Ovary (tissue), 9 donors: ENCODE results near the gene RNPEP. TPM values are rescaled to one million over a fixed set of nuclear protein-coding genes. Genes with fewer than 3 reads are reported as not detected.
"Not testable (repeated sequence)": the region's sequence is repeated elsewhere in the genome, so short reads cannot be mapped to it uniquely, and the experiment has no call there.

ENCODE experiments used
- DNase-seq, 5 donors: peaks; one replicate each; pipeline ENCODE4 v3.0.0-alpha.2; 2019 to 2020
- H3K27ac ChIP-seq, 2 donors: fragments of 200-600 bp; one replicate each; pipeline versions ENCODE4 v1.5.1 to v1.8.0; 2019 to 2022
- H3K27me3 ChIP-seq: fragments of 200-600 bp; one replicate; pipeline ENCODE4 v1.8.0; 2022
- H3K36me3 ChIP-seq: fragments of 200-600 bp; sonication (generic); one replicate; pipeline ENCODE4 v1.5.1; 2019
- H3K4me1 ChIP-seq: one replicate; pipeline ENCODE4 v1.8.1; 2013; ENCODE audit warnings: mild to moderate bottlenecking, moderate library complexity; ENCODE audit not compliant: insufficient read depth
- H3K4me3 ChIP-seq: fragments of 200-600 bp; sonication (generic); one replicate; pipeline ENCODE4 v1.5.1; 2017
- H3K9me3 ChIP-seq, 2 donors: fragments of 200-600 bp in 1 of 2; sonication (generic) in 1 of 2; one replicate each; pipeline versions ENCODE4 v1.5.1 to v1.8.1; 2013 to 2019; ENCODE audit warnings: mild to moderate bottlenecking in 1 of 2, moderate library complexity in 1 of 2
- EP300 ChIP-seq: sonication (generic); formaldehyde crosslinking; IDR thresholded peaks from one replicate; pipeline ENCODE4 v1.6.1; 2017; ENCODE audit warnings: antibody characterized with exemption
- POLR2A ChIP-seq: fragments of 450-650 bp; IDR thresholded peaks from one replicate; pipeline ENCODE4 v1.6.1; 2017; ENCODE audit warnings: antibody characterized with exemption, mild to moderate bottlenecking, moderate library complexity
- WGBS, 3 donors: extraction: QIAGEN DNeasy Blood & Tissue Kit in 1 of 3; methylation state at CpG; one replicate each; pipeline versions ENCODE4 v1.1.5 to v1.1.7; 2013 to 2017; 5-methylcytosine and 5-hydroxymethylcytosine counted together
- intact Hi-C, 4 donors: fragments of 100-400 bp; cut with DNase I; formaldehyde crosslinking; loops; one replicate each; pipeline versions ENCODE4 v1.11.0 to v1.15.1; 2022 to 2023
- polyA plus RNA-seq, 2 donors: library from polyadenylated mRNA; stranded (reverse); fragments of 200-250 nt in 1 of 2; fragments of 350-450 nt in 1 of 2; fragmentation: Illumina TruSeq in 1 of 2; extraction: RNeasy Lipid Tissue Mini Kit (QIAGEN cat#74804) in 1 of 2; gene quantifications; one replicate each; pipeline ENCODE4 v1.2.3, GENCODE V29; 2013 to 2014
- total RNA-seq, 7 donors: library from RNA; depleted of rRNA in 2 of 7; stranded (reverse); fragments of >200 nt in 2 of 7; fragmentation: NEBNext Ultra II Directional in 3 of 7; extraction: Animal tissue kit (Norgen Biotek cat#: 25700) in 3 of 7; gene quantifications; one replicate each; pipeline versions ENCODE4 v1.1.0 to v1.2.4, GENCODE V29; 2016 to 2023
- TF ChIP-seq, protein P1 (sequence below), 3 donors: fragments of 450-650 bp in 2 of 3; fragments of 200-600 bp in 1 of 3; IDR thresholded peaks; one replicate each; pipeline versions ENCODE4 v1.5.1 to v1.8.0; 2016 to 2022; ENCODE audit warnings: antibody characterized with exemption in 3 of 3, mild to moderate bottlenecking in 1 of 3
- donor health status: DM: no; HTN: no; CAD: no; lungs with moderate emphysema.
- donor health status: DM: no; HTN: no; CAD: no.
- donor health status: Bipolar disorder and iron deficiency.
- donor health status: DM: yes; HTN: yes; CAD: no.
- donor health status: DM: no; HTN: no; CAD: no.
- donor health status: DM: yes; HTN: yes; CAD: no.

RNPEP gene
- total and polyA plus RNA-seq, 9 donors = 32.4 to 76.2 (median 43.9) TPM

DNA sequence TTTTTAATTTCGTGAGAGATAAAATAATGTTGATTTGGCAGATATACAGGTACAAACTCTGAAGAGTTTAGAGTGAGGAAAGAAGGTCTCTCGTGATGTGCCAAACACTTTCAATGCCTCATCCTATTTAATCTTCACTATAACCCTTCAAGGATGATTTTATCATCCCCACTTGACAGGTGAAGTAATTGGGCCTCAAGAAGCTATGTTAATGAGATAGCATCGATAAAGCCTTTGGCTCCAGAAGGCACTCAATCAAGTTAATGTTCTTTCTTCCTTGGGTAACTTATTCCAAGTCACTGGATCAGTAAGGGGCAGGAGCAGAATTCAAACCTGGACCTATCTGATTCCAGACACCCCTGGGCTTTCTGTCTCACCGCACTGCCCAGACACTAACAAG is 43.3 kb upstream of the RNPEP start:
- Histone ChIP-seq H3K4me3 (peak overlapping the region; percentile 8), H3K4me1 (peaks cover 17% of the 10 kb centered on the region)

GRCh38 chr1:201939574-201939973 is 42.9 kb upstream of the RNPEP start:
- TF ChIP-seq, protein P1, sequence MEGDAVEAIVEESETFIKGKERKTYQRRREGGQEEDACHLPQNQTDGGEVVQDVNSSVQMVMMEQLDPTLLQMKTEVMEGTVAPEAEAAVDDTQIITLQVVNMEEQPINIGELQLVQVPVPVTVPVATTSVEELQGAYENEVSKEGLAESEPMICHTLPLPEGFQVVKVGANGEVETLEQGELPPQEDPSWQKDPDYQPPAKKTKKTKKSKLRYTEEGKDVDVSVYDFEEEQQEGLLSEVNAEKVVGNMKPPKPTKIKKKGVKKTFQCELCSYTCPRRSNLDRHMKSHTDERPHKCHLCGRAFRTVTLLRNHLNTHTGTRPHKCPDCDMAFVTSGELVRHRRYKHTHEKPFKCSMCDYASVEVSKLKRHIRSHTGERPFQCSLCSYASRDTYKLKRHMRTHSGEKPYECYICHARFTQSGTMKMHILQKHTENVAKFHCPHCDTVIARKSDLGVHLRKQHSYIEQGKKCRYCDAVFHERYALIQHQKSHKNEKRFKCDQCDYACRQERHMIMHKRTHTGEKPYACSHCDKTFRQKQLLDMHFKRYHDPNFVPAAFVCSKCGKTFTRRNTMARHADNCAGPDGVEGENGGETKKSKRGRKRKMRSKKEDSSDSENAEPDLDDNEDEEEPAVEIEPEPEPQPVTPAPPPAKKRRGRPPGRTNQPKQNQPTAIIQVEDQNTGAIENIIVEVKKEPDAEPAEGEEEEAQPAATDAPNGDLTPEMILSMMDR (IDR thresholded peaks at IDR 0.05) = no peak
- no peak for TF ChIP-seq POLR2A
- intact Hi-C loops = no loop called here
- Histone ChIP-seq H3K36me3 (no peaks in the 10 kb centered on the region), H3K27me3 (no peaks in the 10 kb centered on the region), H3K4me3 (peak overlapping the region; percentile 10), H3K9me3 (no peaks in the 10 kb centered on the region), H3K27ac (peak overlapping the region in 1 of 2 donors; percentile 33), H3K4me1 (peaks cover 15% of the 10 kb centered on the region)
- DNase-seq = no peak
- 61 to 77% (median 68%) methylated on average over 5 of the region's 5 CpGs for WGBS, 3 donors

More for the DNA sequence above, 43.3 kb upstream of the RNPEP start:
- WGBS, 3 donors = 30 to 49% (median 41%) methylated on average over 4 of the region's 4 CpGs
- Histone ChIP-seq H3K27ac (peak overlapping the region in 1 of 2 donors; percentile 33), H3K9me3 (no peaks in the 10 kb centered on the region), H3K36me3 (no peaks in the 10 kb centered on the region), H3K27me3 (no peaks in the 10 kb centered on the region)
- intact Hi-C loops = no loop called here
- no peak for DNase-seq
- TF ChIP-seq EP300 = no peak
- TF ChIP-seq POLR2A = no peak
- TF ChIP-seq, protein P1 (IDR thresholded peaks at IDR 0.05) = no peak

- not testable (repeated sequence) for H3K27ac ChIP-seq
- 87 to 95% (median 93%) methylated on average over 10 of the region's 10 CpGs for WGBS, 3 donors
Observed at GRCh38 chr1:201940316-201940715, 42.1 kb upstream of the RNPEP start.

DNA sequence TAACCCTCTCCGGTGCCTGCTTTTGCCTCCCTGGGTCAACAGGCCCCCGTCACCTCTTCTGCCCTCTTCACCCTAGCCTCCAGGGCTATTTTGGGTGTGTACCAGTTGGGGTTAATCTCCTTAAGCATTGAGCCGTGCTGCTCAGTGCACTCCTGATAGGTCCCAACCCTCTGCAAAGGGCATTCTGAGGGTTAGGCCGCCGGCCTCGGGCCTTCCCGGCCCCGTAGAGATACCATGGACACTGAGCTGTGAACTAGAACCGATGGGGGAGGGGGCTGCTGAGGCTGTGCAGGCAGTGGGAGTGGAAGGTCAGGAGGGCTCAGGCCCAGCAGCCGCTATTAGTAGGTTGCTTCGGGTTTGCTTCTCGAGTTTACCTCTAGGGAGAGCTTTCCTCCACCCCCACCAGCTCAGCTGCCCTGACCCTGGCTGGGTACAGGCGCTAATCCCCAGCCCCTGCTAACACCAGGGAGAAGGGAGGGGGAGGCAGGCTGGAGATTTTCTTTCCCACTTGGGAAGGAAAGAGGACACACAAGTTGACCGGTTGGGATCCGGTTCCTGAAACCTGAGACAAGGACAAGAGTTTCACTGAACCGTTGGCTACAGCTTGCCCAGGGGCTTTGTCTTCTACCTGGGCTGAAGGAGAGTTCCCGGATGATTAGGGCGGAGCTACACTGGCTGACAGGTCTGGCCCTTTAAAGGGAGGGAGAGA is 40.9 kb upstream of the RNPEP start:
- intact Hi-C loops = loop anchor here in 2 of 4 donors (5.0 kb wide), 2 partner anchors 34 to 44 kb away; no protein-coding TSS in a partner anchor
- peak overlapping the region in 1 of 2 donors; percentile 26 for H3K27ac ChIP-seq
- H3K4me1 ChIP-seq = peaks cover 14% of the 10 kb centered on the region
- WGBS, 3 donors = 20 to 28% (median 26%) methylated on average over 18 of the region's 18 CpGs
- TF ChIP-seq POLR2A (no peak), EP300 (no peak)
- TF ChIP-seq, protein P1 (IDR thresholded peaks at IDR 0.05) = no peak
- no peaks in the 10 kb centered on the region for H3K36me3 ChIP-seq
- no peaks in the 10 kb centered on the region for H3K27me3 ChIP-seq
- peak in 2 of 5 donors; percentile 51 to 60 for DNase-seq
- H3K9me3 ChIP-seq = no peaks in the 10 kb centered on the region
- H3K4me3 ChIP-seq = peak overlapping the region; percentile 75

More at GRCh38 chr1:201940316-201940715, 42.1 kb upstream of the RNPEP start:
- intact Hi-C loops = loop anchor here in 2 of 4 donors (5.0 kb wide), 2 partner anchors 33 to 43 kb away; no protein-coding TSS in a partner anchor
- DNase-seq, H3K36me3 ChIP-seq, H3K27me3 ChIP-seq, H3K9me3 ChIP-seq: not testable (repeated sequence)
- peak overlapping the region; percentile 10 for H3K4me3 ChIP-seq
- H3K4me1 ChIP-seq = peaks cover 14% of the 10 kb centered on the region

DNA sequence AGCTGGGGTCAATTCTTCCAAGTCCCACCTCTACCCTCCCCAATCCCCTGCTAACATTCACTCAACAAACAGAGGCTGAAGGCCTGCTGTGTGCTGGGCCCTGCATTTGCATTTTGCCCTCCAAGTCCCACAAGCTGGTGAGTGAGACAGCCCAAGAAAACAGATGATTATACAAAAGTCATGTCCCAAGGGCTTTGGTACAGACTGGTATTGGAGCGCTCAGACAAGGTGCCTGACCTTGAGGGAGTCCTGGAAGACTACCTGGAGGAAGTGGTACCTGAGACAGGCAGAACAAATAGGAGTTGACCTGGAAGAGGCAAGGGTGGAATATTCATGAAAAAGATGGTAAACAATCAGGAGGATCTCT is 40.3 kb upstream of the RNPEP start:
- Histone ChIP-seq H3K4me1 (peaks cover 14% of the 10 kb centered on the region), H3K4me3 (peak overlapping the region; percentile 75), H3K27ac (peak overlapping the region in 1 of 2 donors; percentile 26), H3K9me3 (no peaks in the 10 kb centered on the region), H3K36me3 (no peaks in the 10 kb centered on the region), H3K27me3 (no peaks in the 10 kb centered on the region)
- WGBS, 3 donors = 78 to 91% (median 78%) methylated on average over 1 of the region's 1 CpG
- no peak for TF ChIP-seq EP300
- no peak for TF ChIP-seq POLR2A
- TF ChIP-seq, protein P1 (IDR thresholded peaks at IDR 0.05) = no peak
- intact Hi-C loops = loop anchor here in 2 of 4 donors (5.0 kb wide), 2 partner anchors 35 to 45 kb away; no protein-coding TSS in a partner anchor
- DNase-seq = no peak
